ENCODE results near the gene PDCD7.

PDCD7 gene

DNA sequence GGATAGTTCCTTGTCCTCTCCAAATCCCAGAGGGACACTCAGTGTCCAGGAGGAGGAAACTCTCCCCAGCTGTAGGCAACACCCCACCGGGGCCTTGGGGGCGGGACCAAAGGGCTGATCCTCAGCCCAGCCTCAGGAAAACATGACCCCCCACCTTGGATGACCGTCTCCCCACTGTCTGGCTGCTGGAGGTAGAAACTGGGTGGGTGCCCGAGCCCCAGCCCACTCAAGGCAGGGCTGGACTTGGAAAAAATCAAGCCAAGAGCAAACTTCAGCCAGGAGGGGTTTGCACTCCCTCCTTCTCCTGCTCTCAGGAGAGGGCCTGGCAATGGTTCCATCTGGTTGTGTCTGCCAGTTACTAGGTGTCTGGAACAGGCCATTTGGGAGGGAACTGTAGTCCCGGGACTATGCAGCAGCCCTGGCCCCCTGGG is 62.2 kb downstream of the PDCD7 start:
- no peak for DNase-seq

DNA sequence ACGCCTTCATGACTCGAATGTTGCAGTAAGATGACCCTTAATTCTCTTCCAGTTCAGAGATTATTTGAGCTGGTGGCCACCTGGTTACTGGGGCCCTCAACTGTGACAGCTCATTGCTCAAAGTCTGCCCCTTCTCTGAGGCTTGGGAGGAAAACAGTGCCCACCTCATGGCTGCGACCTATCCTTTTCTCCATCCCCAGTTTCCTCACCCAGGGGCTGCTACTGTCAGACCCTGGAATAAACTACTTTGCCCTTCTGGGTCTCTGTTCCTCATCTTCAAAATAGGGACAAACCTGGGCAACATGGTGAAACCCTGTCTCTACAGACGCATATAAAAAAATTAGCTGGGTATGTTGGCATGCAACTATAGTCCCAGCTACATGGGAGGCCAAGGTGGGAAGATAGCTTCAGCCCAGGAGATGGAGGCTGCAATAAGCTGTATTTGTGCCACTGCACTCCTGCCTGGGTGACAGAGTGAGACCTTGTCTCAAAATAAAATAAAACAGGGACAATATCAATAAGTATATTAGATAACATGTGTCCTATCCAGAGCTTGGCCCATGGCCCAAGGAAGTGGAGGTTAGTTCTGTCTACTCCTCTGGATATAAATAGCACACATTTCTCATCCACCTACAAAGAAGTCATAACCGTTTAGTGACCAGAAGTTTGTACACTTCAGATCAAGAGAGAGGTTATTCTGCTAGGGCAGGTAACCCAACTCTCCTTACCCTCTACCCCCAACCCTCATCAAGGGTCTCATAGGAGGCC is 63.6 kb downstream of the PDCD7 start:
- no peak for DNase-seq

DNA sequence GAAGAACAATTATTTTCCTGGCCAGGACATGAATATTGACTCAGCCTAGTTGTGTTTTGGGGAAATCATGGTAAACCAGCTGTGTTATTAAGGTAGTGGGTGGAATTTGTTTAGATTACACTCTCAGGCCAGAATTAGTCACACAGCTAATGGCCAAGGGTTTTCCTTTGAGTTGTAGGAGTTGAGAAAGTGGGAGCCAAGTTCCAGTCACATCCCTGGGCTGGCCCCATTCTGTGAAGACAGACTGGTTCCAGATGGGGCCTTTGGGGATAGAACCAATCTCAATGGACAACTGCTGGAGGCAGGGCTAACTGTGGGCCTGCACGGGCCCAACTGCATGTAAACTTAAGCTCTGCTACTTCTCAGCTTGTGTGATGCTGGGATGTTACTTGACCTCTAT is 64.4 kb downstream of the PDCD7 start:
- no peak for DNase-seq

DNA sequence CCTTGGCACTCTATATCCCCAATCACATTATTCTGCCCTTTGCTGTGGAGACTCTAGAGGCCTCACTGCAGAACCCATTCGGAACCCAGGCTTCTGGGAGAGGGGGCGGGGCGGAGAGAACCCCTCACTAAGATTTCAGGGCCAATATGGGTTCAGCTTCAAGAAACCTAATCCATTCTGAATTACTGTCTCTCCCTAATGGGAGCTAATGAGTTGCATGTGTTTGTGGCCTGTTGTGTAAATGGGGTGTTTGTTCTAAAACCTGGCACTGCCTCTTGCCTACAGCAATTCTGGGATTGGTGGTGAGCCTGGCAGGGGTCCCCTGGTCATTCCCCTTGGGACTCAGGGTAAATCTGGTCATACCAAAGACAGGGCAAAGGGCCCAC is 65.2 kb downstream of the PDCD7 start:
- no peak for DNase-seq

DNA sequence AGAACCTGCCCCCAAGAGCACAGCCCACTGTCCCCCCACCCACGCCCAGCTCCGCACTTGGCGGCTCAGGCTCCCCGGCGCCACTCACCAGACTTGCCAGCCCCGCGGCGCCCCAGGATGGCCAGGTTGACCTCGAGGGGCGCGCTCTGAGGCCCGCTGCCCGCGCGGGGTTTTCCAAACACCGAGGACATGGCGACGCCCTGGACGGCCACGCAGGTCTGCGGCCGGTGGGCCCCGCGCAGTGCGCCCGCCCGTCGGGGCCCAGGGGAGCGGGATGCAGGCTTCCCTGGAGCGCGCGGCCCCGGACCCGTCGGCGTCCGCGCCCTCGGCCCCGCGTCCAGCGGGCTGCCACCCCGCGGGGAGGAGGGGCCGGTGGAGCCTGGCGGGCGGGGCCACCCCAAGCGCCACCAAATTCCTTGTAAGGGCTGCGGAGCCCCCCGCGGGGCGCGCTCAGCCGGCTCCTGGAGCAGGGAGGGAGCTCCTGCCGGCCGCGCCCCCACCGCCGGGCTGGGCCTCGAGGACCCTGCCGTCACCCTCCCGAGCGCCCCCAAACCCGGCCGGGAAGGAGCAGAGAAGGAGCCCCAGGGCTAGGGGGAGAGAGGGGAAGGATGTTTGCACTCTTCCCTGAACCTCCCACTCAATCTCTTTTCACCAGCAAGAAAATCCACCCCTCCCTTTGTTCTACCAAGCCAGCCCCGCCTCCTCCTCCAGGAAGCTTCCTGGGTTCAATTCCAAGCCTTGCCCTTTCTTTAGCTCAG is 65.8 kb downstream of the PDCD7 start, which contains the start of gene RASL12:
Gene RASL12 (minus strand): TSS at position 347 of the 758 bp plus-strand sequence. CDS start 156 bp downstream, at position 191.
- no peak for DNase-seq
